ENCODE results near the gene NDUFA11.

The NDUFA11 gene

GRCh38 chr19:5931251-5931650, 27.7 kb upstream of the NDUFA11 start:
- no peak overlapping the region for H2AFZ ChIP-seq (ENCODE audit: low read length, unreplicated experiment)
- H3K27me3 ChIP-seq (ENCODE audit: insufficient read depth, low read length), result no peaks in the 10 kb centered on the region
- no peak overlapping the region for H3K27ac ChIP-seq (ENCODE audit: low read depth, low read length)
- no peaks in the 10 kb centered on the region for H3K36me3 ChIP-seq (ENCODE audit: insufficient read depth, low read length)
- H3K4me1 ChIP-seq (ENCODE audit: control insufficient read depth, insufficient read depth, low read length, unreplicated experiment), result no peaks in the 10 kb centered on the region
- H3K79me2 ChIP-seq (ENCODE audit: control insufficient read depth, insufficient read depth, low read length, unreplicated experiment), result no peaks in the 10 kb centered on the region
- H3K4me3 ChIP-seq (ENCODE audit: low read depth, low read length), result no peak overlapping the region

- no peaks in the 10 kb centered on the region for H3K4me1 ChIP-seq (ENCODE audit: control insufficient read depth, insufficient read depth, low read length, unreplicated experiment)
- no peaks in the 10 kb centered on the region for H3K79me2 ChIP-seq (ENCODE audit: control insufficient read depth, insufficient read depth, low read length, unreplicated experiment)
- H3K27me3 ChIP-seq (ENCODE audit: insufficient read depth, low read length), result no peaks in the 10 kb centered on the region
- no peak overlapping the region for H3K4me3 ChIP-seq (ENCODE audit: low read depth, low read length)
- H3K27ac ChIP-seq (ENCODE audit: low read depth, low read length), result no peak overlapping the region
- no peak overlapping the region for H2AFZ ChIP-seq (ENCODE audit: low read length, unreplicated experiment)
- H3K36me3 ChIP-seq (ENCODE audit: insufficient read depth, low read length), result no peaks in the 10 kb centered on the region
Observed at GRCh38 chr19:5929625-5930024, 26.0 kb upstream of the NDUFA11 start.

GRCh38 chr19:5929179-5929578, 25.6 kb upstream of the NDUFA11 start:
- Histone ChIP-seq H3K79me2 (ENCODE audit: control insufficient read depth, insufficient read depth, low read length, unreplicated experiment) (no peaks in the 10 kb centered on the region), H3K27me3 (ENCODE audit: insufficient read depth, low read length) (no peaks in the 10 kb centered on the region), H3K36me3 (ENCODE audit: insufficient read depth, low read length) (no peaks in the 10 kb centered on the region), H2AFZ (ENCODE audit: low read length, unreplicated experiment) (no peak overlapping the region), H3K4me3 (ENCODE audit: low read depth, low read length) (no peak overlapping the region), H3K4me1 (ENCODE audit: control insufficient read depth, insufficient read depth, low read length, unreplicated experiment) (no peaks in the 10 kb centered on the region), H3K27ac (ENCODE audit: low read depth, low read length) (no peak overlapping the region)

- no peaks in the 10 kb centered on the region for H3K27me3 ChIP-seq (ENCODE audit: insufficient read depth, low read length)
- H3K4me3 ChIP-seq (ENCODE audit: low read depth, low read length), result no peak overlapping the region
- no peaks in the 10 kb centered on the region for H3K36me3 ChIP-seq (ENCODE audit: insufficient read depth, low read length)
- H3K27ac ChIP-seq (ENCODE audit: low read depth, low read length), result no peak overlapping the region
- no peak overlapping the region for H2AFZ ChIP-seq (ENCODE audit: low read length, unreplicated experiment)
- H3K79me2 ChIP-seq (ENCODE audit: control insufficient read depth, insufficient read depth, low read length, unreplicated experiment), result no peaks in the 10 kb centered on the region
- no peaks in the 10 kb centered on the region for H3K4me1 ChIP-seq (ENCODE audit: control insufficient read depth, insufficient read depth, low read length, unreplicated experiment)
Observed at GRCh38 chr19:5927441-5927821, 23.8 kb upstream of the NDUFA11 start.

- no peaks in the 10 kb centered on the region for H3K36me3 ChIP-seq (ENCODE audit: insufficient read depth, low read length)
- H3K27me3 ChIP-seq (ENCODE audit: insufficient read depth, low read length), result no peaks in the 10 kb centered on the region
- no peaks in the 10 kb centered on the region for H3K79me2 ChIP-seq (ENCODE audit: control insufficient read depth, insufficient read depth, low read length, unreplicated experiment)
- H3K4me1 ChIP-seq (ENCODE audit: control insufficient read depth, insufficient read depth, low read length, unreplicated experiment), result no peaks in the 10 kb centered on the region
- H3K27ac ChIP-seq (ENCODE audit: low read depth, low read length), result peak overlapping the region; percentile 39
- no peak overlapping the region for H2AFZ ChIP-seq (ENCODE audit: low read length, unreplicated experiment)
- H3K4me3 ChIP-seq (ENCODE audit: low read depth, low read length), result no peak overlapping the region
Observed at GRCh38 chr19:5926641-5927440, 23.3 kb upstream of the NDUFA11 start.

- Histone ChIP-seq H3K27ac (ENCODE audit: low read depth, low read length) (no peak overlapping the region), H3K4me3 (ENCODE audit: low read depth, low read length) (no peak overlapping the region), H3K79me2 (ENCODE audit: control insufficient read depth, insufficient read depth, low read length, unreplicated experiment) (no peaks in the 10 kb centered on the region), H3K36me3 (ENCODE audit: insufficient read depth, low read length) (no peaks in the 10 kb centered on the region), H3K27me3 (ENCODE audit: insufficient read depth, low read length) (no peaks in the 10 kb centered on the region), H3K4me1 (ENCODE audit: control insufficient read depth, insufficient read depth, low read length, unreplicated experiment) (no peaks in the 10 kb centered on the region), H2AFZ (ENCODE audit: low read length, unreplicated experiment) (no peak overlapping the region)
Observed at GRCh38 chr19:5925830-5926427, 22.3 kb upstream of the NDUFA11 start.

GRCh38 chr19:5923356-5923755, 19.8 kb upstream of the NDUFA11 start:
- no peaks in the 10 kb centered on the region for H3K79me2 ChIP-seq (ENCODE audit: control insufficient read depth, insufficient read depth, low read length, unreplicated experiment)
- no peak overlapping the region for H2AFZ ChIP-seq (ENCODE audit: low read length, unreplicated experiment)
- H3K4me3 ChIP-seq (ENCODE audit: low read depth, low read length), result no peak overlapping the region
- H3K27me3 ChIP-seq (ENCODE audit: insufficient read depth, low read length), result no peaks in the 10 kb centered on the region
- H3K27ac ChIP-seq (ENCODE audit: low read depth, low read length), result no peak overlapping the region
- no peaks in the 10 kb centered on the region for H3K36me3 ChIP-seq (ENCODE audit: insufficient read depth, low read length)
- no peaks in the 10 kb centered on the region for H3K4me1 ChIP-seq (ENCODE audit: control insufficient read depth, insufficient read depth, low read length, unreplicated experiment)

GRCh38 chr19:5922161-5922545, 18.6 kb upstream of the NDUFA11 start:
- Histone ChIP-seq H3K4me1 (ENCODE audit: control insufficient read depth, insufficient read depth, low read length, unreplicated experiment) (no peaks in the 10 kb centered on the region), H3K79me2 (ENCODE audit: control insufficient read depth, insufficient read depth, low read length, unreplicated experiment) (no peaks in the 10 kb centered on the region), H3K36me3 (ENCODE audit: insufficient read depth, low read length) (no peaks in the 10 kb centered on the region), H3K27me3 (ENCODE audit: insufficient read depth, low read length) (no peaks in the 10 kb centered on the region), H3K27ac (ENCODE audit: low read depth, low read length) (no peak overlapping the region), H3K4me3 (ENCODE audit: low read depth, low read length) (no peak overlapping the region), H2AFZ (ENCODE audit: low read length, unreplicated experiment) (no peak overlapping the region)

GRCh38 chr19:5921516-5922160, 18.0 kb upstream of the NDUFA11 start:
- Histone ChIP-seq H3K4me1 (ENCODE audit: control insufficient read depth, insufficient read depth, low read length, unreplicated experiment) (no peaks in the 10 kb centered on the region), H3K27me3 (ENCODE audit: insufficient read depth, low read length) (no peaks in the 10 kb centered on the region), H2AFZ (ENCODE audit: low read length, unreplicated experiment) (no peak overlapping the region), H3K36me3 (ENCODE audit: insufficient read depth, low read length) (no peaks in the 10 kb centered on the region), H3K27ac (ENCODE audit: low read depth, low read length) (no peak overlapping the region), H3K79me2 (ENCODE audit: control insufficient read depth, insufficient read depth, low read length, unreplicated experiment) (no peaks in the 10 kb centered on the region), H3K4me3 (ENCODE audit: low read depth, low read length) (no peak overlapping the region)

- Histone ChIP-seq H3K27ac (ENCODE audit: low read depth, low read length) (no peak overlapping the region), H2AFZ (ENCODE audit: low read length, unreplicated experiment) (no peak overlapping the region), H3K4me1 (ENCODE audit: control insufficient read depth, insufficient read depth, low read length, unreplicated experiment) (peaks cover 5% of the 10 kb centered on the region), H3K79me2 (ENCODE audit: control insufficient read depth, insufficient read depth, low read length, unreplicated experiment) (no peaks in the 10 kb centered on the region), H3K27me3 (ENCODE audit: insufficient read depth, low read length) (no peaks in the 10 kb centered on the region), H3K36me3 (ENCODE audit: insufficient read depth, low read length) (no peaks in the 10 kb centered on the region), H3K4me3 (ENCODE audit: low read depth, low read length) (no peak overlapping the region)
Observed at GRCh38 chr19:5918463-5919079, 15.0 kb upstream of the NDUFA11 start.

All from ACC112 (cell line).